ENCODE data around the gene RSPH6A. TPM values are rescaled to one million over a fixed set of nuclear protein-coding genes. Genes with fewer than 3 reads are reported as not detected.

The RSPH6A gene
- total RNA-seq, 1 experiment from 2014 or later, result 0.52 TPM

- H3K27ac Mint-ChIP-seq (ENCODE audit: unreplicated experiment), result no peak overlapping the region
- H3K4me3 Mint-ChIP-seq (ENCODE audit: low read depth, unreplicated experiment), result no peak overlapping the region
- H3K36me3 Mint-ChIP-seq (ENCODE audit: insufficient read depth, unreplicated experiment), result peaks cover 24% of the 10 kb centered on the region
- CTCF ChIA-PET, result interaction anchor here (0.6 to 1.3 kb wide), 3 partner anchors 32 to 71 kb away, joined by 3 to 5 read pairs (median 3); partner anchors contain the start of genes FBXO46, QPCTL and SNRPD2
- no peaks in the 10 kb centered on the region for H3K4me1 Mint-ChIP-seq (ENCODE audit: low read depth, unreplicated experiment)
- H3K9me3 Mint-ChIP-seq (ENCODE audit: low read depth, unreplicated experiment), result no peaks in the 10 kb centered on the region
- no peak for DNase-seq
- no TSS peak for BruUV-seq (replicated peaks)
- TF ChIP-seq CTCF (IDR thresholded peaks at IDR 0.05; ENCODE audit: unreplicated experiment), result no peak
- H3K27me3 Mint-ChIP-seq (ENCODE audit: unreplicated experiment), result peaks cover 12% of the 10 kb centered on the region
- intact Hi-C loops (cut with micrococcal nuclease; ENCODE audit: unreplicated experiment), result no loop called here
These were observed 52.1 kb downstream of the RSPH6A start for GRCh38 chr19:45762870-45763631.

- no peak for TF ChIP-seq CTCF (IDR thresholded peaks at IDR 0.05; ENCODE audit: unreplicated experiment)
- CTCF ChIA-PET, result interaction anchor here (0.5 to 1.3 kb wide), 4 partner anchors 8 to 69 kb away, joined by 3 read pairs; partner anchors contain the start of genes QPCTL, SIX5 and SNRPD2
- no peak for DNase-seq
- BruUV-seq (replicated peaks), result no TSS peak
- Mint-ChIP-seq H3K4me3 (ENCODE audit: low read depth, unreplicated experiment) (no peak overlapping the region), H3K27ac (ENCODE audit: unreplicated experiment) (no peak overlapping the region), H3K9me3 (ENCODE audit: low read depth, unreplicated experiment) (no peaks in the 10 kb centered on the region), H3K36me3 (ENCODE audit: insufficient read depth, unreplicated experiment) (peaks cover 11% of the 10 kb centered on the region), H3K4me1 (ENCODE audit: low read depth, unreplicated experiment) (no peaks in the 10 kb centered on the region), H3K27me3 (ENCODE audit: unreplicated experiment) (peaks cover 25% of the 10 kb centered on the region)
- intact Hi-C loops (cut with micrococcal nuclease; ENCODE audit: unreplicated experiment), result no loop called here
These were observed 53.4 kb downstream of the RSPH6A start for GRCh38 chr19:45761714-45762113.

GRCh38 chr19:45758921-45759320 is 56.2 kb downstream of the RSPH6A start:
- BruUV-seq (replicated peaks), result no TSS peak
- TF ChIP-seq CTCF (IDR thresholded peaks at IDR 0.05; ENCODE audit: unreplicated experiment), result no peak
- Mint-ChIP-seq H3K4me1 (ENCODE audit: low read depth, unreplicated experiment) (no peaks in the 10 kb centered on the region), H3K36me3 (ENCODE audit: insufficient read depth, unreplicated experiment) (no peaks in the 10 kb centered on the region), H3K9me3 (ENCODE audit: low read depth, unreplicated experiment) (no peaks in the 10 kb centered on the region), H3K4me3 (ENCODE audit: low read depth, unreplicated experiment) (no peak overlapping the region), H3K27ac (ENCODE audit: unreplicated experiment) (no peak overlapping the region), H3K27me3 (ENCODE audit: unreplicated experiment) (peaks cover 32% of the 10 kb centered on the region)
- intact Hi-C loops (cut with micrococcal nuclease; ENCODE audit: unreplicated experiment), result no loop called here
- CTCF ChIA-PET, result no interaction called here
- DNase-seq, result no peak

GRCh38 chr19:45757695-45758094 is 57.4 kb downstream of the RSPH6A start:
- Mint-ChIP-seq H3K36me3 (ENCODE audit: insufficient read depth, unreplicated experiment) (no peaks in the 10 kb centered on the region), H3K9me3 (ENCODE audit: low read depth, unreplicated experiment) (no peaks in the 10 kb centered on the region), H3K27me3 (ENCODE audit: unreplicated experiment) (peaks cover 41% of the 10 kb centered on the region), H3K4me1 (ENCODE audit: low read depth, unreplicated experiment) (no peaks in the 10 kb centered on the region), H3K4me3 (ENCODE audit: low read depth, unreplicated experiment) (no peak overlapping the region), H3K27ac (ENCODE audit: unreplicated experiment) (no peak overlapping the region)
- no peak for DNase-seq
- CTCF ChIA-PET, result interaction anchor here (1.1 kb wide), 1 partner anchor 10 kb away, joined by 3 read pairs; no protein-coding TSS in a partner anchor
- no peak for TF ChIP-seq CTCF (IDR thresholded peaks at IDR 0.05; ENCODE audit: unreplicated experiment)
- no TSS peak for BruUV-seq (replicated peaks)
- intact Hi-C loops (cut with micrococcal nuclease; ENCODE audit: unreplicated experiment), result no loop called here
